Upper lobe of right lung (tissue), 1 donor: Measurements from ENCODE around the gene CEP295NL. TPM values are rescaled to one million over a fixed set of nuclear protein-coding genes. Genes with fewer than 3 reads are reported as not detected.
A peak's percentile ranks its signal among the peaks of the same experiment; 100 is the strongest.

ENCODE experiments used
- ATAC-seq: fragments of 200-7000 bp; cut with Tn5 transposase; one replicate; pipeline ENCODE4 v1.9.1; 2020; ENCODE audit warnings: mild to moderate bottlenecking, moderate library complexity
- DNase-seq: peaks from one replicate; pipeline ENCODE4 v3.0.0-alpha.2; 2020
- H3K27ac ChIP-seq: fragments of 200-600 bp; one replicate; pipeline ENCODE4 v1.8.0; 2022
- H3K27me3 ChIP-seq: fragments of 200-600 bp; one replicate; pipeline ENCODE4 v1.8.0; 2022; ENCODE audit warnings: mild to moderate bottlenecking
- H3K36me3 ChIP-seq: fragments of 200-600 bp; one replicate; pipeline ENCODE4 v1.8.0; 2022
- H3K4me1 ChIP-seq: fragments of 200-600 bp; one replicate; pipeline ENCODE4 v1.8.0; 2022
- H3K4me3 ChIP-seq: fragments of 200-600 bp; one replicate; pipeline ENCODE4 v1.8.0; 2022; ENCODE audit warnings: mild to moderate bottlenecking
- H3K9me3 ChIP-seq: fragments of 200-600 bp; one replicate; pipeline ENCODE4 v1.8.0; 2022
- CTCF ChIP-seq: fragments of 200-600 bp; IDR thresholded peaks from one replicate; pipeline ENCODE4 v1.8.0; 2022; ENCODE audit warnings: antibody characterized with exemption
- intact Hi-C: fragments of 100-400 bp; cut with DNase I; formaldehyde crosslinking; loops from one replicate; pipeline ENCODE4 v1.11.0; 2022
- total RNA-seq: library from RNA; stranded (reverse); fragmentation: NEBNext Ultra II Directional; extraction: Animal tissue kit (Norgen Biotek cat#: 25700); gene quantifications from one replicate; pipeline ENCODE4 v1.2.1, GENCODE V29; 2021
- donor health status: DM: no; HTN: yes; CAD: no; lungs with severe emphysema.

Gene CEP295NL
- total RNA-seq, 1 donor from 2014 or later = 4.2 TPM

- Histone ChIP-seq H3K27me3 (no peaks in the 10 kb centered on the region), H3K4me3 (no peak overlapping the region), H3K4me1 (peaks cover 8% of the 10 kb centered on the region), H3K27ac (no peak overlapping the region), H3K36me3 (no peaks in the 10 kb centered on the region), H3K9me3 (no peaks in the 10 kb centered on the region)
- no peak for TF ChIP-seq CTCF
- DNase-seq (no peak), ATAC-seq (no peak)
- intact Hi-C loops = no loop called here
These were observed 58.5 kb downstream of the CEP295NL start for GRCh38 chr17:78844301-78845005.

GRCh38 chr17:78842881-78843565 is 60.0 kb downstream of the CEP295NL start:
- Histone ChIP-seq H3K9me3 (no peaks in the 10 kb centered on the region), H3K27me3 (no peaks in the 10 kb centered on the region), H3K4me3 (no peak overlapping the region), H3K36me3 (peaks cover 2% of the 10 kb centered on the region), H3K4me1 (peaks cover 23% of the 10 kb centered on the region), H3K27ac (no peak overlapping the region)
- DNase-seq (peak; percentile 71), ATAC-seq (no peak)
- intact Hi-C loops = no loop called here
- TF ChIP-seq CTCF = peak; percentile 58

- peaks cover 32% of the 10 kb centered on the region for H3K4me1 ChIP-seq
- ATAC-seq (peak; percentile 96), DNase-seq (peak; percentile 100)
- no peaks in the 10 kb centered on the region for H3K9me3 ChIP-seq
- H3K27me3 ChIP-seq = no peaks in the 10 kb centered on the region
- H3K36me3 ChIP-seq = peaks cover 20% of the 10 kb centered on the region
- H3K27ac ChIP-seq = peak within 1 kb of the TSS; percentile 99
- intact Hi-C loops = no loop called here
- H3K4me3 ChIP-seq = peak within 1 kb of the TSS; percentile 98
- TF ChIP-seq CTCF = no peak
These were observed 62.0 kb downstream of the CEP295NL start, which contains the start of gene USP36 for GRCh38 chr17:78840780-78841611. TSS of gene USP36 (minus strand) at chr17:78840814. CDS start at chr17:78836363, 4,451 bp downstream.

Other genes with a start within 250 kb of the CEP295NL start
- gene CYTH1, start 120.9 kb downstream of the CEP295NL start, total RNA-seq = 103 TPM
- gene USP36, start 62.4 kb downstream of the CEP295NL start, total RNA-seq = 69.6 TPM
- 318 TPM for gene TIMP2, start 22.2 kb upstream of the CEP295NL start, total RNA-seq
- gene LGALS3BP, start 76.7 kb upstream of the CEP295NL start, total RNA-seq = 405 TPM
- 59.6 TPM for gene CANT1, start 106.6 kb upstream of the CEP295NL start, total RNA-seq
- 28.3 TPM for gene C1QTNF1, start 121.0 kb upstream of the CEP295NL start, total RNA-seq
- gene ENGASE, start 171.6 kb upstream of the CEP295NL start, total RNA-seq = 58.2 TPM